ENCODE results near the gene KCNT2.

DNA sequence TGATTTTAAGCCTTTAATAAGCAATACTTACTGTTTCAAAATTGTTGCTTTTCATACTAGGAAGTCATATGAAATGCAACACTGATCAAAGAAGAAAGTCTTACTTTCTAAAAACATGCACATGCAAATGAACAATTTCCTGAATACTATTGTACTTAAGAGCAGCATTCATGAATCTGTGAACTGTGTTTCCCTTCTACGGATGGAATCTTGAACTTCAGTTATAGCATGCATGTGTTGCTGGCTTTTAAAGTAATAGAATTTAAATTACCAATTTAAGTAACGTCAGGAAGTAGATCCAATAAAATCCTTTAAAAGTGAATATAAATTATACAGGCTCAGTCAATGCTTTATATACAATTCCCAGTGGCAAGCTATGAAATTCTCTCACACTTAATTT is 348.9 kb downstream of the KCNT2 start:
- TF ChIP-seq CTCF (IDR thresholded peaks at IDR 0.05): no peak
- no peak for TF ChIP-seq POLR2A (IDR thresholded peaks at IDR 0.05)
- TF ChIP-seq EP300 (IDR thresholded peaks at IDR 0.05): no peak
- TF ChIP-seq POLR2AphosphoS5 (IDR thresholded peaks at IDR 0.05): no peak

Data from gastroesophageal sphincter (tissue), 3 donors.